Sciatic nerve (tissue), 2 donors: Measurements from ENCODE around the gene LRRC75B. TPM values are rescaled to one million over a fixed set of nuclear protein-coding genes. Genes with fewer than 3 reads are reported as not detected.

Experiments used
- ATAC-seq: fragments of 200-7000 bp; cut with Tn5 transposase; one replicate; pipeline ENCODE4 v1.9.1; 2020; ENCODE audit warnings: mild to moderate bottlenecking, moderate library complexity
- DNase-seq: peaks from one replicate; pipeline ENCODE4 v3.0.0-alpha.2; 2020; ENCODE audit warnings: low spot score
- intact Hi-C: fragments of 100-400 bp; cut with DNase I; formaldehyde crosslinking; loops from one replicate; pipeline ENCODE4 v1.14.2; 2022
- total RNA-seq: library from RNA; stranded (reverse); fragmentation: NEBNext Ultra II Directional; extraction: Animal tissue kit (Norgen Biotek cat#: 25700); gene quantifications from one replicate; pipeline ENCODE4 v1.2.1, GENCODE V29; 2021
- donor health status: DM: no; HTN: no; CAD: no.
- donor health status: DM: no; HTN: no; CAD: no.

The LRRC75B gene
- total RNA-seq, 1 donor from 2014 or later, result 17.5 TPM

GRCh38 chr22:24589518-24590030, 3.3 kb downstream of the LRRC75B start:
- ATAC-seq (no peak), DNase-seq (no peak)
- intact Hi-C loops, result no loop called here

GRCh38 chr22:24588757-24589481, 4.0 kb downstream of the LRRC75B start:
- intact Hi-C loops, result no loop called here
- ATAC-seq, result no peak
- no peak for DNase-seq

GRCh38 chr22:24588381-24588756, 4.5 kb downstream of the LRRC75B start:
- intact Hi-C loops, result no loop called here
- DNase-seq (peak; percentile 89), ATAC-seq (peak; percentile 51)

GRCh38 chr22:24587948-24588347, 4.9 kb downstream of the LRRC75B start:
- intact Hi-C loops, result no loop called here
- ATAC-seq (no peak), DNase-seq (no peak)

- intact Hi-C loops, result no loop called here
- ATAC-seq, result no peak
- DNase-seq, result no peak
These were observed 5.6 kb downstream of the LRRC75B start for GRCh38 chr22:24587251-24587650.

- intact Hi-C loops, result no loop called here
- no peak for DNase-seq
- no peak for ATAC-seq
These were observed 6.8 kb downstream of the LRRC75B start for GRCh38 chr22:24585927-24586546.

GRCh38 chr22:24585461-24585860, 7.4 kb downstream of the LRRC75B start:
- ATAC-seq (no peak), DNase-seq (no peak)
- intact Hi-C loops, result no loop called here

- no peak for ATAC-seq
- intact Hi-C loops, result no loop called here
- DNase-seq, result no peak
These were observed 7.9 kb downstream of the LRRC75B start for GRCh38 chr22:24584871-24585411.

GRCh38 chr22:24584166-24584790, 8.6 kb downstream of the LRRC75B start:
- DNase-seq (no peak), ATAC-seq (peak; percentile 14)
- intact Hi-C loops, result no loop called here

GRCh38 chr22:24583221-24584165, 9.4 kb downstream of the LRRC75B start:
- DNase-seq, result no peak
- intact Hi-C loops, result no loop called here
- ATAC-seq, result peak; percentile 53

GRCh38 chr22:24582056-24582814, 10.6 kb downstream of the LRRC75B start:
- DNase-seq, result no peak
- intact Hi-C loops, result no loop called here

GRCh38 chr22:24580276-24580675, 12.6 kb downstream of the LRRC75B start:
- intact Hi-C loops, result no loop called here
- DNase-seq (no peak), ATAC-seq (no peak)

More at GRCh38 chr22:24582056-24582814, 10.6 kb downstream of the LRRC75B start:
- no peak for ATAC-seq

GRCh38 chr22:24579258-24579601, 13.6 kb downstream of the LRRC75B start:
- ATAC-seq (no peak), DNase-seq (no peak)
- intact Hi-C loops, result no loop called here

- DNase-seq (no peak), ATAC-seq (peak; percentile 36)
- intact Hi-C loops, result no loop called here
These were observed 14.3 kb downstream of the LRRC75B start for GRCh38 chr22:24578355-24579257.

- intact Hi-C loops, result no loop called here
- DNase-seq (no peak), ATAC-seq (peak; percentile 28)
These were observed 16.1 kb downstream of the LRRC75B start for GRCh38 chr22:24576778-24577177.

- DNase-seq (no peak), ATAC-seq (peak; percentile 65)
- intact Hi-C loops, result no loop called here
These were observed 21.6 kb downstream of the LRRC75B start for GRCh38 chr22:24571266-24571665.

- ATAC-seq, result no peak
- intact Hi-C loops, result no loop called here
- DNase-seq, result no peak
These were observed 25.2 kb downstream of the LRRC75B start for GRCh38 chr22:24567668-24568067.
